RWPE1 (cell line): ENCODE measurements around the gene ADAMTS9.

Experiments
- CTCF ChIA-PET: fragments of 350-600 bp; sonication (Branson Sonifier 250); formaldehyde crosslinking; extraction: SDS; loops from one replicate; lab custom pipeline; 2021; lab: Yijun Ruan, JAX
- POLR2A ChIA-PET: fragments of 400-600 bp; formaldehyde crosslinking; extraction: SDS; loops from one replicate; lab custom pipeline; 2020; ENCODE audit warnings: antibody characterized with exemption; ENCODE audit not compliant: low non-redundant PET; lab: Yijun Ruan, JAX
- DNase-seq: peaks from one replicate; pipeline ENCODE4 v3.0.0; 2012; ENCODE audit warnings: low spot score
- H3K27ac ChIP-seq: fragments of 450-650 bp; 2 replicates; pipeline ENCODE4 v1.5.1; 2017
- CTCF ChIP-seq: fragments of 450-650 bp; conservative IDR thresholded peaks from 2 replicates; pipeline ENCODE4 v1.5.1; 2017; ENCODE audit warnings: low read depth, mild to moderate bottlenecking

The ADAMTS9 gene

GRCh38 chr3:64571982-64572381 lies 115.8 kb downstream of the ADAMTS9 start:
- POLR2A ChIA-PET, result no interaction called here
- CTCF ChIA-PET, result no interaction called here
- no peak overlapping the region for H3K27ac ChIP-seq
- DNase-seq, result no peak
- TF ChIP-seq CTCF, result no peak

- no peak overlapping the region for H3K27ac ChIP-seq
- TF ChIP-seq CTCF, result no peak
- no peak for DNase-seq
- ChIA-PET CTCF (no interaction called here), POLR2A (no interaction called here)
Observed at GRCh38 chr3:64568895-64569517, 118.8 kb downstream of the ADAMTS9 start.

GRCh38 chr3:64566859-64567258 lies 120.9 kb downstream of the ADAMTS9 start:
- TF ChIP-seq CTCF, result no peak
- no peak for DNase-seq
- ChIA-PET POLR2A (no interaction called here), CTCF (interaction anchor here (0.6 kb wide), 1 partner anchor 14 kb away, joined by 3 read pairs; no protein-coding TSS in a partner anchor)
- no peak overlapping the region for H3K27ac ChIP-seq

- POLR2A ChIA-PET, result no interaction called here
- CTCF ChIA-PET, result no interaction called here
- TF ChIP-seq CTCF, result no peak
- no peak for DNase-seq
- no peak overlapping the region for H3K27ac ChIP-seq
Observed at GRCh38 chr3:64563751-64564150, 124.0 kb downstream of the ADAMTS9 start.

- no peak for TF ChIP-seq CTCF
- DNase-seq, result no peak
- CTCF ChIA-PET, result interaction anchor here (0.7 kb wide), 1 partner anchor 13 kb away, joined by 5 read pairs; no protein-coding TSS in a partner anchor
- no peak overlapping the region for H3K27ac ChIP-seq
- POLR2A ChIA-PET, result no interaction called here
Observed at GRCh38 chr3:64561868-64562267, 125.9 kb downstream of the ADAMTS9 start.

- H3K27ac ChIP-seq, result no peak overlapping the region
- POLR2A ChIA-PET, result no interaction called here
- no peak for DNase-seq
- CTCF ChIA-PET, result no interaction called here
- TF ChIP-seq CTCF, result no peak
Observed at GRCh38 chr3:64561325-64561843, 126.4 kb downstream of the ADAMTS9 start.
